CD4-positive, CD25-positive, alpha-beta regulatory T cell (primary cell): ENCODE data around the gene NFYC. TPM values are rescaled to one million over a fixed set of nuclear protein-coding genes. Genes with fewer than 3 reads are reported as not detected.

Experiments used
- ATAC-seq, 2 donors: fragments of 150-1000 bp; cut with Tn5 transposase; one replicate each; pipeline ENCODE4 v1.10.0; 2021; ENCODE audit warnings: low read depth in 2 of 2, moderate number of reproducible peaks in 2 of 2, moderate library complexity in 1 of 2
- DNase-seq, 3 donors: peaks; one replicate each; pipeline versions ENCODE4 v3.0.0 to v3.0.0-alpha.2; 2012 to 2022; ENCODE audit warnings: mixed read lengths in 1 of 3
- H3K27ac ChIP-seq: one replicate; pipeline ENCODE4 v1.7.0; 2013; ENCODE audit warnings: mild to moderate bottlenecking, low read length; ENCODE audit not compliant: insufficient read depth, poor library complexity, severe bottlenecking
- H3K27me3 ChIP-seq: one replicate; pipeline ENCODE4 v1.7.0; 2013; ENCODE audit warnings: low read length; ENCODE audit not compliant: control insufficient read depth, insufficient read depth
- H3K36me3 ChIP-seq: one replicate; pipeline ENCODE4 v1.7.0; 2013; ENCODE audit warnings: mild to moderate bottlenecking, low read length, moderate library complexity; ENCODE audit not compliant: control insufficient read depth, insufficient read depth
- H3K4me1 ChIP-seq: 2 replicates; pipeline ENCODE4 v1.7.0; 2013; ENCODE audit warnings: mild to moderate bottlenecking, low read length; ENCODE audit not compliant: insufficient read depth, control insufficient read depth, poor library complexity, severe bottlenecking
- H3K4me3 ChIP-seq: one replicate; pipeline ENCODE4 v1.7.0; 2013; ENCODE audit warnings: low read depth, mild to moderate bottlenecking, low read length, moderate library complexity
- H3K9me3 ChIP-seq, 2 experiments: 1 replicate in 1 of 2; 2 replicates in 1 of 2; pipeline ENCODE4 v1.7.0; 2013; ENCODE audit warnings: low read length in 2 of 2, mild to moderate bottlenecking in 1 of 2, moderate library complexity in 1 of 2; ENCODE audit not compliant: control insufficient read depth in 2 of 2
- H3K27ac Mint-ChIP-seq, 3 donors: one replicate each; pipeline ENCODE4 v1.8.0; 2020 to 2022; ENCODE audit warnings: mild to moderate bottlenecking in 3 of 3, mixed read lengths in 3 of 3, moderate library complexity in 2 of 3
- H3K27me3 Mint-ChIP-seq: one replicate; pipeline ENCODE4 v1.8.0; 2022; ENCODE audit warnings: mild to moderate bottlenecking, mixed read lengths
- H3K36me3 Mint-ChIP-seq: one replicate; pipeline ENCODE4 v1.8.0; 2020; ENCODE audit warnings: mixed read lengths
- H3K4me1 Mint-ChIP-seq, 4 donors: one replicate each; pipeline ENCODE4 v1.8.0; 2020 to 2022; ENCODE audit warnings: mixed read lengths in 4 of 4, mild to moderate bottlenecking in 1 of 4
- H3K4me3 Mint-ChIP-seq, 4 donors: one replicate each; pipeline ENCODE4 v1.8.0; 2020 to 2022; ENCODE audit warnings: mild to moderate bottlenecking in 4 of 4, mixed read lengths in 4 of 4, moderate library complexity in 3 of 4
- H3K9me3 Mint-ChIP-seq, 7 donors: one replicate each; pipeline ENCODE4 v1.8.0; 2020 to 2022; ENCODE audit warnings: mixed read lengths in 7 of 7, mild to moderate bottlenecking in 3 of 7, moderate library complexity in 2 of 7
- polyA plus RNA-seq, 4 donors: library from polyadenylated mRNA; unstranded; fragments of 300-500 nt; fragmentation: Illumina TruSeq; gene quantifications; one replicate each; pipeline ENCODE4 v1.2.3, GENCODE V29; 2021
- total RNA-seq: library from RNA; stranded (reverse); gene quantifications from one replicate; pipeline ENCODE4 v1.2.3, GENCODE V29; 2022

Gene NFYC
- total and polyA plus RNA-seq, 5 donors from 2014 or later = 51.2 to 61.1 (median 57.1) TPM

DNA sequence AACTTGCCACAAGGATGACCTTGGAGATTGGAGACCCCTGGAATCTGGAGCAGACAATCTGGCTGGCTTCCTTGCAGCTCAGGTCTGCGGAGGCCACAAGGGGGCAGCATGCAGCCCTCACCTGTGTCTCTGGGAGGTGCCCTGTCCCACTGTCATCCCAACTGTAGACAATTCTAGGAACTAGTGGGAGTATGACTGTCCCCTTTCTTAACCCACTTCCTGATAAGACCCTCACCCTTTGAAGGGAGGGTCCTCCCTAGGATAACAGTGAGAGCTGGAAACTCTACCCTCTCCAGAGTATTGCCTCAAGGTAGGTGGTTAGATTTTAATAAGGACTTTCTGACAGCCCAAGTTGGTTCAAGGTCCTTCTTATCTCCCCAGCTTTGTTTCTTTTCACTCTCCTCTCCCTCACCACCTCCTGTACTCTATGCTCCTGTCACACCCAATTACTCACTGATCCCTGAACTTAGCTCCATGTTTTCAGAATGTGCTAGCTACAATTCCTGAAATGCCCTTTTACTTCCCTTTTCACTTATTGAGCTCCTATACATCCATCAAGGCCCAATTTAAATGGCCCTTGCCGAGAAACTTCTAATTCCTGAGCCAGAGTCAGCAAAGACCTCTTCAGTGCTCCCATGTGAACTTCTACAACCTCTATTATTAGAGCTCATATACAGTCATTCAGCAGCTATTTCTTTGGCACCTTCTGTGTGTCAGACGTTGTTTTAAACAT is 82.9 kb downstream of the NFYC start:
- Histone ChIP-seq H3K4me3 (no peak overlapping the region), H3K36me3 (peaks cover 34% of the 10 kb centered on the region), H3K27me3 (no peaks in the 10 kb centered on the region), H3K4me1 (no peaks in the 10 kb centered on the region), H3K27ac (no peak overlapping the region), H3K9me3 (no peaks in the 10 kb centered on the region)
- ATAC-seq (peak; percentile 55 to 62), DNase-seq (peak; percentile 48 to 60 (median 58))
- Mint-ChIP-seq H3K9me3 (peaks cover 0 to 5% (median 1%) of the 10 kb centered on the region in 7 donors), H3K4me3 (no peak overlapping the region), H3K4me1 (peaks cover 0 to 6% (median 3%) of the 10 kb centered on the region in 4 donors), H3K36me3 (peaks cover 30% of the 10 kb centered on the region), H3K27me3 (no peaks in the 10 kb centered on the region), H3K27ac (peak overlapping the region in 1 of 3 donors; percentile 9)

DNA sequence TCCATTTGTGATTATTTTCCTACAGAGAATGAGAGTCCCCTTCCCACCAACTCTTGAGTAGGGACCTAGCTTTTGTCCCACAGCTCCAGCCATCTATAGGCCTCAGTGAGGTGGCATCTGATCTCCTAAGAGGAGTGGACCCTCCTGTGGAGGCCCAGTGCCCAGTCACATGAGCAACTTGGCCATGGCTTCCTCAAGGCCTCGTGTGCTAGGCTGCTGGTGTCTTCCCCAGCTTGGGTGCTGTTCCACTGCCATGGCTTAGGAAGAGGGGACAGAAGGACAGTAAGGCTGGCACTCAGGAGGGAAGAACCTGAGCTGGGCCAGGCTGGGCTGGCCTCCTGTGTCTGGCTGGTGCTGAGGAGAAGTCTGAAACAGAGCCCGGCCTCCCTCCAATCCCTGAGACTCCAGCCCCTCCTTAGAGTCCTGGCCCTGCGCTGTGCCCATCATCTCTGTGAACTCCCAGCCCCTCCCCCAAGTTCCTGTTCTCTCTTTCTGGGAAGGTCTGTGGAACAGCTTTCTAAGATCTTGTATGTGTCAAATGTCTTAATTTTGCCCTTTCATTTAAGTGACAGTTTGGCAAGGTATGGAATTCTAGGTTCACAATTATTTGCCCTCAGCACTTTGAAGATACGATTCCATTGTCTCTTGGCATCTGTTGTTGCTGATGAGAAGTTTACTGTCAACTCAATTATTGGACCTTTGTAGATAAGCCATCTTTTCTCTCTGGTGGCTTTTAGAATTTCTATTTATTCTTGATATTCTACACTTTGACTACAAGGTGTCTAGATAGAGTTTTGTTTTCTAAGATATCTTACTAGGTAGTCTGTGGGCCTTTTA is 85.0 kb downstream of the NFYC start:
- DNase-seq = no peak
- Mint-ChIP-seq H3K4me1 (peaks cover 0 to 6% (median 5%) of the 10 kb centered on the region in 4 donors), H3K4me3 (no peak overlapping the region), H3K36me3 (peaks cover 14% of the 10 kb centered on the region), H3K27ac (no peak overlapping the region), H3K9me3 (peaks cover 0 to 5% (median 1%) of the 10 kb centered on the region in 7 donors), H3K27me3 (peaks cover 8% of the 10 kb centered on the region)
- ATAC-seq = no peak
- no peaks in the 10 kb centered on the region for H3K27me3 ChIP-seq
- H3K27ac ChIP-seq = no peak overlapping the region
- H3K9me3 ChIP-seq = no peaks in the 10 kb centered on the region
- H3K4me1 ChIP-seq = no peaks in the 10 kb centered on the region
- no peak overlapping the region for H3K4me3 ChIP-seq
- peaks cover 14% of the 10 kb centered on the region for H3K36me3 ChIP-seq

DNA sequence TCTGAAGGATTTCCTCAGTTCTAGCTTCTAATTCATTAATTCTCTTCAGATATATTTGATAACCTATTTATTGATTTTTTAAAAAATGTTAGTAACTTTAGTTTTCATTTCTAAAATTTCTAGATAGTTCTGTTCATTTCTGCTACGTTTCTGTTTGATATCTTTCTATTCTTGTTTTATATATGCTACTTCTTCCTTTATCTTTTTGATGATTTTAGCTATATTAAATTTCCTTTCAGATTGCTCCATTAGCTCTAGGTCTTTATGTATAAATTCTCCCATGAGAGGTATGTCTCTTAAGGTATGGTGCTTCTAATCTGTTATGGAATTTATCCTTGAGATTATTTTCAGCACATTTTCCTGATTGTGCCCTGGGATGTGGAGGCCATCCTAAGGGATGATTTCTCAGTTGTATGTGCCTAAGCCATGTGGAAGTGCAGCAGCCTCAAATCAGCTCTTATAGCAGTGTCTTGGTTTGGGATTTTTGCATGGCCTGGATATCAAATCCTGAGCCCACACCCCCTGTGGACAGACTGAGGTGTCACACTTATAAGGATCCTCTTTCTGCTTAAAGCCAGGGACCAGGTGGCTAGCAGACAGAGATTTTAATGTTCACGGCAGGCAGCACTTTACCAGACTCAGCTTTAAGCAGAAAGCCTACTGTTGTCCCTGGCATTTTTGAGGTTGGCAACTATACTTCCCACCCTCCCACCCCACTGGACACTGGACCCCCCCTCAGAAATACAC is 85.9 kb downstream of the NFYC start:
- H3K27ac Mint-ChIP-seq = peak overlapping the region in 1 of 3 donors; percentile 82
- no peaks in the 10 kb centered on the region for H3K4me1 ChIP-seq
- no peaks in the 10 kb centered on the region for H3K9me3 ChIP-seq
- peaks cover 7% of the 10 kb centered on the region for H3K36me3 ChIP-seq
- no peaks in the 10 kb centered on the region for H3K27me3 ChIP-seq
- peaks cover 0 to 7% (median 6%) of the 10 kb centered on the region in 4 donors for H3K4me1 Mint-ChIP-seq
- no peak overlapping the region for H3K4me3 Mint-ChIP-seq
- peaks cover 0 to 5% (median 2%) of the 10 kb centered on the region in 7 donors for H3K9me3 Mint-ChIP-seq
- H3K27me3 Mint-ChIP-seq = peaks cover 17% of the 10 kb centered on the region
- H3K27ac ChIP-seq = no peak overlapping the region
- ATAC-seq (no peak), DNase-seq (no peak)
- H3K36me3 Mint-ChIP-seq = peaks cover 14% of the 10 kb centered on the region
- H3K4me3 ChIP-seq = no peak overlapping the region

DNA sequence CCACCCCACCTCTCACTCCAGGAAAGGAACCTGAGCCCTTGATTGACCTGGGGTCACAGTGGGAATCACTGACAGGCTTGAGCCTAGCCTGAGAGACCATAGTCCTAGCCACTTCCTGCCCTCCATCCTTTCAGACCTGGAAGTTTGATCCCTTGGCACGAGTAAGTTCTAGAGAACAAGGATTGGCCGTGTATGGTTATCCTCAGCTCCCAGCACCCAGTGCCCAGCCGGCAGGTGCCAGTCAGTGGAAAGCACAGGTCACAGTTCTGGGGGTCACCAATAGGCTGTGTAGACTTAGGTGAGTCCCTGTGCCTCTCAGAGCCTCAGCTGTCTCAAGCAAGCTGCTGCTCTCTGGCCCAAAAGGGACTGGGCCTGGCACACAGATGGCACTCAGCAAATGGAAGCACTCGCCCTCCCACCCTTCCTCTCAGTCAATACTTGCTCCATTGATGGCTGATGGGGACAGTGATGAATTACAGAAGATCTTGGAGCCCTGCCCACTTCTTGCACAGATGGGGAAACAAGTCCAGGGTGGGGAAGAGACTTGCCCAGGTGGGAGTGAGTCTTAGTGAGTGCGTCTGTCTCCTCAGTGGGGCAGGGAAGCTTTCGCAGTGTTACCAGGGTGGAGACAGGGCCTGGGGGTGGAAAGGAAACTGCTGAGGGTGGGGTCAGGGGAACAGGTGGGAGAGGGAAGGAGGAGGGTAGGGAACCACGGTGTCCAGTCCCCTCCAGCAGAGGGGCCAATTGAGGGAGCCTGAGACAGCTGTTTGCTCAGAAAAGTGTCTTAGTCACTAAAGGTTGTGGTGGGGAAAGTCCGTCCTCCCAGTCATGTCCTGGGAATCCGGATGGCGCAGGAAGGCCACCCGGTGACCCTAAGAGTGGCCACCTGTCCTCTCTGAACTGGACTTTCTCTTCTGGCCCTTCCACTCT is 89.4 kb downstream of the NFYC start:
- peaks cover 8% of the 10 kb centered on the region for H3K4me1 ChIP-seq
- ATAC-seq = no peak
- DNase-seq = no peak
- no peak overlapping the region for H3K4me3 ChIP-seq
- H3K9me3 Mint-ChIP-seq = peaks cover 0 to 5% (median 0%) of the 10 kb centered on the region in 7 donors
- H3K27ac ChIP-seq = no peak overlapping the region
- no peak overlapping the region for H3K27ac Mint-ChIP-seq
- no peaks in the 10 kb centered on the region for H3K27me3 ChIP-seq
- H3K4me3 Mint-ChIP-seq = peak overlapping the region in 1 of 4 donors; percentile 73
- no peaks in the 10 kb centered on the region for H3K9me3 ChIP-seq
- peaks cover 4% of the 10 kb centered on the region for H3K36me3 ChIP-seq
- H3K36me3 Mint-ChIP-seq = peaks cover 14% of the 10 kb centered on the region
- H3K4me1 Mint-ChIP-seq = peaks cover 0 to 20% (median 4%) of the 10 kb centered on the region in 4 donors
- peaks cover 42% of the 10 kb centered on the region for H3K27me3 Mint-ChIP-seq

DNA sequence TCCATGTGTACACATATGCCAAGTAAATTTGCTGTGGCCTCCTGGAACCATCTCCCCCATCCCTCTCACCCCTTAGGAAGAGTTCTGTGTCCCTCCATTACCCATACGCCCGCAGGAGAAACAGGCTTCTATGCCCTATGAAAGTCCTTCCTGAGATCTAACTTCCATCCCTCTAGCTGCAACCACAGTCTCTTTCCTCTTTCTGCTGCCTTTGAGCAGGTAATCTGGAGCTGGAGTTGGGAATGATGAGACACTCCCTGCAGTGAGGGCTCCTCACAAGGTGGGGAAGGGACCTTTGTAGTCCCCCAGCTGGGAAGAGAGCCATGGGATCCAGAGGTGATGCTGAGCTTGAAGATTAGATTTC is 90.1 kb downstream of the NFYC start:
- Mint-ChIP-seq H3K4me3 (no peak overlapping the region), H3K27ac (no peak overlapping the region), H3K4me1 (peaks cover 0 to 20% (median 4%) of the 10 kb centered on the region in 4 donors), H3K9me3 (peaks cover 0 to 5% (median 0%) of the 10 kb centered on the region in 7 donors), H3K27me3 (peaks cover 48% of the 10 kb centered on the region), H3K36me3 (peaks cover 12% of the 10 kb centered on the region)
- ATAC-seq (no peak), DNase-seq (no peak)
- peaks cover 8% of the 10 kb centered on the region for H3K4me1 ChIP-seq
- no peak overlapping the region for H3K27ac ChIP-seq
- no peaks in the 10 kb centered on the region for H3K9me3 ChIP-seq
- no peaks in the 10 kb centered on the region for H3K27me3 ChIP-seq
- no peak overlapping the region for H3K4me3 ChIP-seq
- H3K36me3 ChIP-seq = no peaks in the 10 kb centered on the region

DNA sequence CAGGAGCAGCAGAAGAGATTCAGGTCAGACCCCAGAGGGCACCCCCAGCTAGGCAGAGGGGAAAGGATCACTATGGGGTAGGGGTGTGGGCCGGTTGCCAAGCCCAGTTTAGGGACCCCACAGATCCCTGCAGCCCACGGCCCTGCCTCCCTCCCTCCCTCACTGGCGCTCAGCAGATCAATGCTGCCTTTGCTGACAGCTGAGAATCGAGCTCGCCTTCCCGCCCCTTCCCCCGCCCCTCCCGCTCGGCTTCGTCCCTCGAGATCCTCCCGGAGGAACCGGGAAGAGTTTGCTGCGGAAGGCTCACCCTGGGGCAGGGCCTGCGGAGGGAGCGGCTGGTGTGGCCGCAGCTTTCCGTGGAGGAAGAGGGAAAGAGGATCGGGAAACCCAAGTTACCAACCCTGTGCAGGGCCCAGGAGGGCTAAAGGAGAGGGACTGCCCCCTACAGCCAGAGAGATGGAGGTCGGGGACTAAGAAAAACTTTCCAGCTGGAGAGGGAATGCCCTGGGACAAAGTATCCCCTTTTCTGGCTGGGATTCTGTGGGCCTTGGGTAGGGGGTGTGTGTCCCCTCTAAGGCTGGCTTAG is 91.0 kb downstream of the NFYC start:
- Histone ChIP-seq H3K27ac (no peak overlapping the region), H3K9me3 (no peaks in the 10 kb centered on the region), H3K27me3 (no peaks in the 10 kb centered on the region), H3K4me1 (peaks cover 8% of the 10 kb centered on the region), H3K4me3 (no peak overlapping the region), H3K36me3 (no peaks in the 10 kb centered on the region)
- Mint-ChIP-seq H3K4me1 (peaks cover 0 to 20% (median 4%) of the 10 kb centered on the region in 4 donors), H3K27ac (no peak overlapping the region), H3K4me3 (peak overlapping the region in 2 of 4 donors; percentile 67 to 69), H3K9me3 (peaks cover 0 to 3% (median 0%) of the 10 kb centered on the region in 7 donors), H3K36me3 (peaks cover 4% of the 10 kb centered on the region), H3K27me3 (peaks cover 51% of the 10 kb centered on the region)
- DNase-seq (no peak), ATAC-seq (no peak)
